LNCaP clone FGC (cell line): Measurements from ENCODE around the gene AKR1E2.
A peak's percentile ranks its signal among the peaks of the same experiment; 100 is the strongest.

Source experiments
- DNase-seq: peaks from one replicate; pipeline ENCODE4 v3.0.0-alpha.2; 2011; ENCODE audit warnings: low read depth
- H3K4me3 ChIP-seq: 2 replicates; pipeline ENCODE4 v1.5.1; 2011; ENCODE audit warnings: mild to moderate bottlenecking, low read depth, low read length, control low read depth
- TF ChIP-seq, protein P1 (sequence below): IDR thresholded peaks from 2 replicates; pipeline ENCODE4 v1.5.1; 2012; ENCODE audit warnings: mild to moderate bottlenecking; ENCODE audit not compliant: control insufficient read depth, insufficient read depth; ENCODE audit errors: extremely low read depth

Gene AKR1E2

DNA sequence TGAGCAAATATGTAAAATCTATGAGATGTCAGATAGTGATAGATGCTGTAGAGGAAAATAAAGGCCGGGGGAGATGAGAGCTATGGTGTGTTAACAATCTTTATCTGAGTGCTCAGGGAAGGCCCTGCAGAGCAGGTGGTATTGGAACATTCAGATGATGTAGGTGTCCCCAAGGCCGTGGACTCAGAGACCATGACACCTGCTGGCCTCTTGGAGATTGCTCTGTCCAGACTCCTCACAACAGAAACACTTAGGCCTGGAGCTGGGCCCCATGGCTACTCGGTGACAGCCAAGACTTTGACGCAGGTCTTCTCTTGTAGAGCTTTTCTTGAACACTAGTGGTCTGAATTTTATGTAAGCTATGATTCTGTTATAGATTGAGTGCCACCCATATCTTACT, 13.3 kb downstream of the AKR1E2 start:
- TF ChIP-seq, protein P1, sequence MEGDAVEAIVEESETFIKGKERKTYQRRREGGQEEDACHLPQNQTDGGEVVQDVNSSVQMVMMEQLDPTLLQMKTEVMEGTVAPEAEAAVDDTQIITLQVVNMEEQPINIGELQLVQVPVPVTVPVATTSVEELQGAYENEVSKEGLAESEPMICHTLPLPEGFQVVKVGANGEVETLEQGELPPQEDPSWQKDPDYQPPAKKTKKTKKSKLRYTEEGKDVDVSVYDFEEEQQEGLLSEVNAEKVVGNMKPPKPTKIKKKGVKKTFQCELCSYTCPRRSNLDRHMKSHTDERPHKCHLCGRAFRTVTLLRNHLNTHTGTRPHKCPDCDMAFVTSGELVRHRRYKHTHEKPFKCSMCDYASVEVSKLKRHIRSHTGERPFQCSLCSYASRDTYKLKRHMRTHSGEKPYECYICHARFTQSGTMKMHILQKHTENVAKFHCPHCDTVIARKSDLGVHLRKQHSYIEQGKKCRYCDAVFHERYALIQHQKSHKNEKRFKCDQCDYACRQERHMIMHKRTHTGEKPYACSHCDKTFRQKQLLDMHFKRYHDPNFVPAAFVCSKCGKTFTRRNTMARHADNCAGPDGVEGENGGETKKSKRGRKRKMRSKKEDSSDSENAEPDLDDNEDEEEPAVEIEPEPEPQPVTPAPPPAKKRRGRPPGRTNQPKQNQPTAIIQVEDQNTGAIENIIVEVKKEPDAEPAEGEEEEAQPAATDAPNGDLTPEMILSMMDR = peak; percentile 24
- DNase-seq = no peak
- no peak overlapping the region for H3K4me3 ChIP-seq

- DNase-seq = no peak
- TF ChIP-seq, protein P1 = no peak
- no peak overlapping the region for H3K4me3 ChIP-seq
Observed at GRCh38 chr10:4840151-4840550, 14.1 kb downstream of the AKR1E2 start.

DNA sequence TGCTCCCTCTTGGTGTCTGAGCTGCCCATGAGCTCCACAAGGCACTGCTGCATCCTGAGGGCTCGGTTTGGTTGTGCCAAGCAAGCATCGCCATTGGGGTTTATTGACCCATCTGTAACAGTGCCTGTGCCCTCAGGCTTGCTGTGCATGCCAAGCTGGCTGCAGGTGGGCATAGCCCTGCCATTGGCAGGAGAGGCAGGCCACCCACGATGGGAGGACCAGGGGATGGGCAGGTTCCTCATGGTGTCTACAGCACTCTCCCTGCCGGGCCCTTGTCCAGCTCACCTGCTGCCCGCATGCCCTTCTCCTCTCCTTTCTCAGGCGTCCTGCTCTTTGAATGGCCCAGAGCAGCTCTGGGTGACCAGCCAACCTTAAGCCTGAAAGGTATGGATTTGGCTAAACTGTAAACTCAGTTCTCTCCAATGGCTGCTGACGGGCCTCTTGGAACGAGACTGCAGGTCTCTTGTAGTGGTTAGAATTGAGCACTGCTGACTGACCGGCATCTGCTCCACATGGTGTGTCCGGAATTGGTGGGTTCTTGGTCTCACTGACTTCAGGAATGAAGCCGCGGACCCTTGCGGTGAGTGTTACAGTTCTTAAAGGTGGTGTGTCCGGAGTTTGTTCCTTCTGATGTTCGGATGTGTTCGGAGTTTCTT, 17.6 kb downstream of the AKR1E2 start:
- TF ChIP-seq, protein P1 = no peak
- H3K4me3 ChIP-seq = no peak overlapping the region
- no peak for DNase-seq

DNA sequence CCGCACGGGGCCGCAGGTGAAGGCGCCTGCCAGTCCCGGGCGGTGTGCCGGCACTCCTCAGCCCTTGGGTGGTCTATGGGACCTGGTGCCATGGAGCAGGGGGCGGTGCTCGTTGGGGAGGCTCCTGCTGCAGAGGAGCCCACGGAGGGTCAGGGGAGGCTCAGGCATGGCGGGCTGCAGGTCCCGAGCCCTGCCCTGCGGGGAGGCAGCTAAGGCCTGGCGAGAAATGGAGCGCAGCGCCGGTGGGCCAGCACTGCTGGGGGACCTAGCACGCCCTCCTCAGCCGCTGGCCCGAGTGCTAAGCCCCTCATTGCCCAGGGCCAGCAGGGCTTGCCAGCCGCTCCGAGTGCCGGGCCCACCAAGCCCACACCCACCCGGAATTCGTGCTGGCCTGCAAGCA, 18.9 kb downstream of the AKR1E2 start:
- TF ChIP-seq, protein P1 = no peak
- no peak for DNase-seq
- H3K4me3 ChIP-seq = no peak overlapping the region

DNA sequence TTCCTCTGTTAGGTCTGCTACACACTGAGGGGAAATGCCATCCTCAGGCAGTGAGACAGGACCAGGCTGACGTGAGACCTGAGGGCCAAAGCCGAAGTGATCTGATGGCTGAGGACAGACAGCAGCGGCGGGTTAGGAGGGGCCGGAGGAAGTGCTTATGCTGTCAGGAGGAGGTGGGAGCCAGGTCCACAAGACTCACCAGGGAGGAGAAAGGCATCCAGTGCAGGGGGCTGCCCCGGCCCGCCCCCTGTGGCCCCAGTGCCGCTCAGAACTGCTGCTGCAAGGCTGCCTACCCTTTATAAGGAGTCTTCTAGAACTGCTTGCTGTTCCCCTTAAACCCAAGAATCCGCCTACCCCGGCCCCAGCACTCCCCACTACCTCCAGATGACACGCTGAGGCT, 19.8 kb downstream of the AKR1E2 start:
- no peak overlapping the region for H3K4me3 ChIP-seq
- TF ChIP-seq, protein P1 = no peak
- no peak for DNase-seq

DNA sequence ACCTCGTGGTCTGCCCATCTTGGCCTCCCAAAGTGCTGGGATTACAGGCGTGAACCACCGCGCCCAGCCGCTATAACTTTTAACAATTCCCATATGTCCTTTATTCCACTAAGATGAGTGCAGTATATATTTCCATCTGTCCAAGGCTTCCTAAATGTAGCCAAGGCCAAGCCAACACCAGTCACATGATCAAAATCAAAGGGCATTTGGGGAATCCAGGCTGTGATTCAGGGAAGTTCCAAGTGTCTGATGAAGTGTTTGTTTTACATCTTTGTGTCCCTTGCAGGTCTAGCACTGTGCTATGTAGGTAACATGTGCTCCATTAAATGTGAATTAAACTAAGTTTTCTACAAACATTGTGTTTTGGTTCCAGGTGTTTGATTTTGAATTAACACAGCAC, 20.8 kb downstream of the AKR1E2 start:
- DNase-seq = no peak
- no peak overlapping the region for H3K4me3 ChIP-seq
- TF ChIP-seq, protein P1 = no peak
